Trophoblast cell (in vitro differentiated cells and primary cell): ENCODE measurements around the gene WIPF1.

ENCODE experiments used
- DNase-seq, 2 donors: peaks; one replicate each; pipeline ENCODE4 v3.0.0-alpha.2; 2016
- H2AFZ ChIP-seq: 2 replicates; pipeline ENCODE4 v1.6.1; 2013; ENCODE audit warnings: low read length, moderate library complexity, mild to moderate bottlenecking; ENCODE audit not compliant: insufficient read depth, poor library complexity
- H2AK5ac ChIP-seq: 2 replicates; pipeline ENCODE4 v1.6.1; 2013; ENCODE audit warnings: mild to moderate bottlenecking, low read length
- H2BK120ac ChIP-seq: 2 replicates; pipeline ENCODE4 v1.6.1; 2013; ENCODE audit warnings: low read length, mild to moderate bottlenecking, moderate library complexity; ENCODE audit not compliant: insufficient read depth, poor library complexity
- H2BK12ac ChIP-seq: 2 replicates; pipeline ENCODE4 v1.6.1; 2013; ENCODE audit warnings: mild to moderate bottlenecking, low read length, moderate library complexity
- H2BK5ac ChIP-seq: 2 replicates; pipeline ENCODE4 v1.6.1; 2013; ENCODE audit warnings: low read length, low read depth, moderate library complexity, mild to moderate bottlenecking; ENCODE audit not compliant: poor library complexity
- H3K14ac ChIP-seq: 2 replicates; pipeline ENCODE4 v1.6.1; 2013; ENCODE audit warnings: mild to moderate bottlenecking, low read length
- H3K18ac ChIP-seq: 2 replicates; pipeline ENCODE4 v1.6.1; 2013; ENCODE audit warnings: mild to moderate bottlenecking, low read length
- H3K23ac ChIP-seq: 2 replicates; pipeline ENCODE4 v1.6.1; 2013; ENCODE audit warnings: low read length
- H3K27ac ChIP-seq: 2 replicates; pipeline ENCODE4 v1.5.1; 2013; ENCODE audit warnings: low read depth, mild to moderate bottlenecking, inconsistent platforms, low read length, moderate library complexity
- H3K27me3 ChIP-seq: 2 replicates; pipeline ENCODE4 v1.6.1; 2013; ENCODE audit warnings: inconsistent platforms, mild to moderate bottlenecking, low read length, moderate library complexity; ENCODE audit not compliant: insufficient read depth
- H3K36me3 ChIP-seq, 2 experiments: 1 replicate in 1 of 2; 2 replicates in 1 of 2; pipeline ENCODE4 v1.6.1; 2013; ENCODE audit warnings: low read length in 2 of 2, mild to moderate bottlenecking in 2 of 2, moderate library complexity in 1 of 2; ENCODE audit not compliant: insufficient read depth in 2 of 2, control insufficient read depth in 1 of 2
- H3K4ac ChIP-seq: 2 replicates; pipeline ENCODE4 v1.6.1; 2013; ENCODE audit warnings: low read depth, mild to moderate bottlenecking, low read length, moderate library complexity
- H3K4me1 ChIP-seq, 2 experiments: 1 replicate in 1 of 2; 2 replicates in 1 of 2; pipeline ENCODE4 v1.6.1; 2013; ENCODE audit warnings: low read length in 2 of 2, mild to moderate bottlenecking in 2 of 2, moderate library complexity in 1 of 2; ENCODE audit not compliant: insufficient read depth in 2 of 2, control insufficient read depth in 1 of 2
- H3K4me2 ChIP-seq: 2 replicates; pipeline ENCODE4 v1.6.1; 2013; ENCODE audit warnings: inconsistent platforms, mild to moderate bottlenecking, low read length, moderate library complexity
- H3K4me3 ChIP-seq: 2 replicates; pipeline ENCODE4 v1.5.1; 2013; ENCODE audit warnings: mild to moderate bottlenecking, low read depth, low read length, inconsistent platforms
- H3K79me1 ChIP-seq: one replicate; pipeline ENCODE4 v1.6.1; 2013; ENCODE audit warnings: low read length
- H3K79me2 ChIP-seq: 2 replicates; pipeline ENCODE4 v1.6.1; 2013; ENCODE audit warnings: low read length, mild to moderate bottlenecking; ENCODE audit not compliant: control insufficient read depth, insufficient read depth, poor library complexity
- H3K9ac ChIP-seq: 2 replicates; pipeline ENCODE4 v1.6.1; 2013; ENCODE audit warnings: mild to moderate bottlenecking, low read length
- H3K9me3 ChIP-seq: 2 replicates; pipeline ENCODE4 v1.6.1; 2013; ENCODE audit warnings: low read depth, mild to moderate bottlenecking, control low read depth, inconsistent platforms, low read length; ENCODE audit not compliant: insufficient read depth
- H4K12ac ChIP-seq: 2 replicates; pipeline ENCODE4 v1.6.1; 2013; ENCODE audit warnings: low read depth, mild to moderate bottlenecking, low read length, moderate library complexity
- H4K8ac ChIP-seq: 2 replicates; pipeline ENCODE4 v1.6.1; 2013; ENCODE audit warnings: low read depth, mild to moderate bottlenecking, low read length, moderate library complexity
- H4K91ac ChIP-seq: one replicate; pipeline ENCODE4 v1.6.1; 2013; ENCODE audit warnings: low read depth, mild to moderate bottlenecking, low read length, moderate library complexity
- WGBS: extraction: QIAGEN DNeasy Blood & Tissue Kit; methylation state at CpG from one replicate; pipeline ENCODE4 v1.1.7; 2013; ENCODE audit warnings: missing lambda C conversion rate; ENCODE audit not compliant: insufficient read length, insufficient coverage; ENCODE audit errors: extremely low coverage; 5-methylcytosine and 5-hydroxymethylcytosine counted together

WIPF1 gene

DNA sequence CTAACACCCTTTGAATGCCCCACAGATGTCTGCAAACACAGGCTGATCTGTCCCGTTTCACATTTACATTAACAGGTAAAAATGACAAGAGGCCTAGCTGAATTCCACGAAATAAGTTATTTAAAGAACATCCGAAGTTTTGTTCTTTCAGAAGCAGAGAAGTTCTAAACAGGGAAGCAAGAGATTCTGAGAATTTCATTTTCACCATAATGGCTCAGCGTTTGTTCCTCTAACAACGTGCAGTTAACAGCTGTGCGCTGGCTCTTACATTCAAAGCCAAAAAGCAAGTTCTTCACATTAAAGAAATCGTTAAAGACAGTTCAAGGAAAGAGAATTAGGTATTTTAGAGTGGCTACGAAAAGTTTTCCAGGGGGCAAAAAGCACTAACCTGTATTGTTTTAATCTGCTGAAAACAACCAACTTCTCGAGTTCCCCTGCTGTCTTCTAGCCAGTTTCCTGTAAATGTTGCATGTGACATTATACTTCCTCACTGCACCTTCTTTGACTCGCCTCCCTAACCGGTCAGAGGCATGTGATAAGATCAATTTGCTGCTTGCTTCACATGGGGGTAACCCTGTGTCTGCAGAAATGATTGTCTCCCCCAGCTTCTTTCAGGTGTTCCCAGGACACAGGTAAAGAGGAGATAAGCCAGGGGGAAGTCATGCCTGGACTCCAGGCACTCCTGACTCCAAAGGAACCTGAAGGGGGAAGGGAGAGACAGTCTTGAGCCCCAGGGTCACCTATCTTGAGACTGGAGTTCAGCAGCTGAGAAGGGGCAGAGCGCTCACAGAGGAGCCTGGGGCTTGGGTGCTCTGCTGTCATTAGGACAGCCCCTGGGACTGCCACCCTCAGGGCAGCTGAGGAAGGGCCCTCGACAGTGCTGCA is 36.8 kb upstream of the WIPF1 start:
- H4K8ac ChIP-seq: peak overlapping the region; percentile 20
- H2BK5ac ChIP-seq: peak overlapping the region; percentile 51
- H3K9me3 ChIP-seq: no peaks in the 10 kb centered on the region
- peak overlapping the region; percentile 83 for H2BK120ac ChIP-seq
- H4K12ac ChIP-seq: no peak overlapping the region
- peaks cover 23% of the 10 kb centered on the region in 2 experiments for H3K4me1 ChIP-seq
- no peak overlapping the region for H3K4ac ChIP-seq
- WGBS: no CpG with 5 or more reads among the region's 13 CpGs
- H3K27me3 ChIP-seq: no peaks in the 10 kb centered on the region
- peak overlapping the region; percentile 35 for H2BK12ac ChIP-seq
- peak overlapping the region; percentile 68 for H3K18ac ChIP-seq
- peak overlapping the region; percentile 82 for H3K27ac ChIP-seq
- no peak overlapping the region for H2AFZ ChIP-seq
- H3K79me1 ChIP-seq: peaks cover 23% of the 10 kb centered on the region
- DNase-seq: peak; percentile 70 to 80
- H2AK5ac ChIP-seq: no peak overlapping the region
- peak overlapping the region; percentile 41 for H3K4me2 ChIP-seq
- H4K91ac ChIP-seq: peak overlapping the region; percentile 77
- H3K4me3 ChIP-seq: no peak overlapping the region
- H3K36me3 ChIP-seq: peaks cover 3 to 7% of the 10 kb centered on the region in 2 experiments
- H3K9ac ChIP-seq: no peak overlapping the region
- H3K79me2 ChIP-seq: peaks cover 2% of the 10 kb centered on the region
- peak overlapping the region; percentile 13 for H3K14ac ChIP-seq
- H3K23ac ChIP-seq: no peak overlapping the region

DNA sequence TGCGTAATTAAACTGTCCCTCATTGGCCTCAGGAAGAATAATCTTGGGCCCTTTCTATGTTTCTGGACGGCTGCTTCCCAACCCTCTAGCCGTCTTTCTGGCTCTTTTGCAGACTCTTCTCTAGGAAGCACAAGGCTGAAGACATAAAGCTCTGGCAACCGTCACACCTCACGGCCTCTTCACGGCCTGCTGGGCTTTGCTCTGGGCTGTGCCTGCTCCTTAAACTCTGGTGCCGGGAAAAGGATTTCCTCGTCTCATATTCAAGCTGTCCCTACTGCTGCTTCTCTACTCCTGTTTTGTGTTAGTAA is 36.0 kb upstream of the WIPF1 start:
- Histone ChIP-seq H2AK5ac (no peak overlapping the region), H2AFZ (no peak overlapping the region), H3K9me3 (no peaks in the 10 kb centered on the region), H3K4me2 (peak overlapping the region; percentile 20), H3K18ac (no peak overlapping the region), H3K27ac (peak overlapping the region; percentile 76), H4K12ac (no peak overlapping the region), H3K23ac (no peak overlapping the region), H3K4me1 (peaks cover 23% of the 10 kb centered on the region in 2 experiments), H3K4me3 (no peak overlapping the region), H3K4ac (no peak overlapping the region), H3K14ac (peak overlapping the region; percentile 6), H3K79me1 (peaks cover 23% of the 10 kb centered on the region), H3K79me2 (peaks cover 2% of the 10 kb centered on the region), H3K9ac (no peak overlapping the region), H3K36me3 (peaks cover 7% of the 10 kb centered on the region in 2 experiments), H3K27me3 (no peaks in the 10 kb centered on the region), H4K8ac (no peak overlapping the region), H4K91ac (peak overlapping the region; percentile 7), H2BK5ac (no peak overlapping the region), H2BK120ac (peak overlapping the region; percentile 56), H2BK12ac (no peak overlapping the region)
- DNase-seq: no peak
- no CpG with 5 or more reads among the region's 8 CpGs for WGBS

DNA sequence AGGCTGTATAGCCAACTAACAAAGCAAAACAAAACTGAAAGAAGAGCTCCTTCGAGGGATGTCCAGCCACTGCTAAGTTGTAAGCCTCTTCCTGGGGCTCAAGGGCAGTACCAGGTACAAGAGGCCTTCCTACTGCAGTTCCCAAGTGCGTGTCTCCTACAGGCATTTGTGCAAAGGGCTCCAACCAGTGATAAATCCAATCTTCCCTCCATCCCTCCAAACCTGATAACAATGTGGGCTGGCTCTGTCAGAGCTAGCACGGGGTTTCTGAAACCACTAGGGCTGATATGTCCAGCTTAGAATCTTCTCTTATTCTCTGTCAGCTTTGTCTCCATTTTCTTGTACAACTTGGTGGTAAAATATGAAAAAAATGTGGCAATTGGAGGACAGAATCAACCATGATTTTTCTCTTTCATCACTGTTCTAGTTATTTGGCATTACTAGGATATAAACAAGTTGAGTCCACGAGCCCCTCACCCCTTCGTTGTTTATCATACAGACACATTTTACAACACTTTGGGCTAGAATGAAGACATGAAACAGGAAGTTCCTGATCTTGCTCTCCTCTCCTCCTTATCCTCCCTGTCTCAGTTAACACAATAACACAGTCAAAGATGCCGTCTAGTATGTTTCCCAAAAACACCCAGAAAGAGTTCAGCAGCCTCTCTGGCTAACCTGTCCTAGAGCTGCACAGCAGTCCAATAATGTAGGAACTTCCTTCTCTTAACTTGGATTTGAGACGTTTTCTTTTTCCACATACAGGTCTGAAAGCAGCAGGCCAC is 35.4 kb upstream of the WIPF1 start:
- H2AK5ac ChIP-seq: no peak overlapping the region
- H4K12ac ChIP-seq: peak overlapping the region; percentile 22
- H3K4ac ChIP-seq: peak overlapping the region; percentile 29
- H3K4me2 ChIP-seq: peak overlapping the region; percentile 20
- no peak overlapping the region for H3K9ac ChIP-seq
- H2BK5ac ChIP-seq: peak overlapping the region; percentile 36
- H2AFZ ChIP-seq: no peak overlapping the region
- H2BK120ac ChIP-seq: peak overlapping the region; percentile 72
- H3K79me1 ChIP-seq: peaks cover 23% of the 10 kb centered on the region
- H3K4me1 ChIP-seq: peaks cover 23% of the 10 kb centered on the region in 2 experiments
- H3K14ac ChIP-seq: peak overlapping the region; percentile 46
- H3K18ac ChIP-seq: peak overlapping the region; percentile 46
- no peaks in the 10 kb centered on the region for H3K9me3 ChIP-seq
- H3K27me3 ChIP-seq: no peaks in the 10 kb centered on the region
- peak overlapping the region; percentile 76 for H3K27ac ChIP-seq
- peaks cover 7 to 12% of the 10 kb centered on the region in 2 experiments for H3K36me3 ChIP-seq
- H3K79me2 ChIP-seq: peaks cover 2% of the 10 kb centered on the region
- WGBS: no CpG with 5 or more reads among the region's 7 CpGs
- no peak overlapping the region for H3K4me3 ChIP-seq
- H4K91ac ChIP-seq: peak overlapping the region; percentile 81
- peak overlapping the region; percentile 82 for H2BK12ac ChIP-seq
- peak overlapping the region; percentile 48 for H4K8ac ChIP-seq
- no peak overlapping the region for H3K23ac ChIP-seq
- peak in 1 of 2 donors; percentile 38 for DNase-seq

DNA sequence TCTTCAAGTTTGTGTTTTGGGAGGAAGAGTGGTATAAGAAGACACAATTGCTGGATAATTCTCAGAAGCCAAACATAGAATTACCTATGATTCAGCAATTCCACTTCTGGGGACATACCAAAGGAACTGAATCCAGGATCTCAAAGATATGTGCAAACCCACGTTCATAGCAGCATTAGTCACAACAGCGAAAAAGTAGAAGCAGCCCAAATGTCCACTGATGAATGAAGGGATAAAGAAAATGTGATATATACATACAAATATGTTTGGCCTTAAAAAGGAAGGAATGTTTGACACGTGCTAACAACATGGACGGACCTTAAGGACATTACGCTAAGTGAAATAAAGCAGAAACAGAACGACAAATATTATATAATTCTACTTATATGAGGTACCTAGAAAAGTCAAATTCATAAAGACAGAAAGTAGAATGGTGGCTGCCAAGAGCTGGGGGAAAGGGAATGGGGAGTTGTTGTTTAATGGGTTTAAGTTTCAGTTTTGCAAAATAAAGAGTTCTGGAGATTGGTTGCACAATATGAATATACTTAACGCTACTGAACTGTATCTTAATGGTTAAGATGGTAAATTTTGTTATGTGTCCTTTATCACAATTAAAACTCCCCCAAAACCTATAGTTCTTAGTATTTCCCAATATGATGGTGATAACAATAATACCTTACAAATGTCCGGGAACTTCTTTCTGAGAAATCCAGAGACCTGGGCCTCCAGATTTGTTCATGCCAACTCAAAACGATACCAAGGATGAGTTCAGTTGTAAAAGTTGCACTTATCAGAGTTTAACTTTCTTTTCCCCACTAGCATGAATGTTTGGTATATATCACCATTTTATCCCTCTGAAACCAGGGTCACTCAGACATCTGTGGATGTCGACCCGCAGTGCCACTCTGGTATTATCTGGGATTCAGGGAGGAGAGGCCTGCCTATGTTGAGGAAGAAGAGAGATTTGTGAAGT is 33.7 kb upstream of the WIPF1 start:
- Histone ChIP-seq H4K8ac (no peak overlapping the region), H3K27me3 (no peaks in the 10 kb centered on the region), H3K4me1 (peaks cover 25 to 27% of the 10 kb centered on the region in 2 experiments), H2AFZ (no peak overlapping the region), H3K27ac (no peak overlapping the region), H2BK5ac (no peak overlapping the region), H2AK5ac (no peak overlapping the region), H3K18ac (no peak overlapping the region), H3K9ac (no peak overlapping the region), H4K91ac (no peak overlapping the region), H2BK12ac (no peak overlapping the region), H2BK120ac (no peak overlapping the region), H4K12ac (no peak overlapping the region), H3K9me3 (no peaks in the 10 kb centered on the region), H3K79me2 (peaks cover 2% of the 10 kb centered on the region), H3K79me1 (peaks cover 26% of the 10 kb centered on the region), H3K14ac (no peak overlapping the region), H3K4ac (no peak overlapping the region), H3K36me3 (peaks cover 9 to 20% of the 10 kb centered on the region in 2 experiments), H3K4me2 (no peak overlapping the region), H3K4me3 (no peak overlapping the region), H3K23ac (no peak overlapping the region)
- no CpG with 5 or more reads among the region's 11 CpGs for WGBS
- DNase-seq: peak; percentile 78 to 94
